ENCODE measurements around the gene SHISA6. TPM values are rescaled to one million over a fixed set of nuclear protein-coding genes. Genes with fewer than 3 reads are reported as not detected.

The SHISA6 gene
- total and polyA plus RNA-seq, 2 donors (not counting 1 experiment from before 2014, with no cell fraction given), result not detected

- H3K79me2 ChIP-seq (ENCODE audit: control insufficient read depth, insufficient read depth, low read length), result no peaks in the 10 kb centered on the region
- H3K4me3 ChIP-seq (replicated peaks in 1 of 4; ENCODE audit: control extremely low read depth in 1 of 4, insufficient read depth in 1 of 4, low read depth in 3 of 4, low read length in 4 of 4), result no peak overlapping the region
- no peak overlapping the region for H2AFZ ChIP-seq (ENCODE audit: low read length)
- DNase-seq (ENCODE audit: low read depth in 2 of 2), result no peak
- no peaks in the 10 kb centered on the region for H3K4me1 ChIP-seq (ENCODE audit: control insufficient read depth, extremely low read depth, insufficient read depth, low read length)
- H3K9me3 ChIP-seq (ENCODE audit: control insufficient read depth, insufficient read depth, low read depth, low read length), result no peaks in the 10 kb centered on the region
- no peaks in the 10 kb centered on the region for H4K20me1 ChIP-seq (ENCODE audit: control insufficient read depth, extremely low read depth, insufficient read depth, low read length)
- TF ChIP-seq CTCF (conservative IDR thresholded peaks at IDR 0.05 in 1 of 2, IDR thresholded peaks at IDR 0.05 in 1 of 2; ENCODE audit: low read depth in 1 of 2, low read length in 2 of 2) (no peak), EZH2 (IDR thresholded peaks at IDR 0.05; ENCODE audit: low read length, missing control alignments) (no peak)
- no peaks in the 10 kb centered on the region for H3K36me3 ChIP-seq (ENCODE audit: control insufficient read depth, insufficient read depth, low read length)
- no peak overlapping the region for H3K4me2 ChIP-seq (ENCODE audit: extremely low read depth, insufficient read depth, low read length)
- no peaks in the 10 kb centered on the region for H3K27me3 ChIP-seq (ENCODE audit: control insufficient read depth, insufficient read depth, low read length)
- H3K9ac ChIP-seq (ENCODE audit: insufficient read depth, low read length), result no peak overlapping the region
- no peak overlapping the region for H3K27ac ChIP-seq (ENCODE audit: insufficient read depth, low read length)
Measured at GRCh38 chr17:11285946-11286345, 44.9 kb downstream of the SHISA6 start.

DNA sequence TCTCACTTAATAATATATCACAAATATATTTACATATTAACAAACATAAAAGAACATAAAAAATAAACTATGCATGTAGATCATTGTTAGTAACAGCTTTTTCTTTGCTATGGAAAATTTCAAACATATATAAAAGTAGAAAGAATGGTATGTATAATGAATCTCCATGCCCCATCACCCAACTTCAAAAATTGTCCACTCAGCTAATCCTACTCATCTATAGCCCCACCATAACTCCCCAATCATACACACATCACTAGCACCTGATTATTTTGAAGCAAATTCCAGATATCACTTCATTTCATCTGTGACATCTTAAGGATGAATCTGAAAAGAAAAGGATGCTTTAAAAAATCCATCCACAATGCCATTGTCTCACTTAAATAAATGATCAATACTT is 46.8 kb downstream of the SHISA6 start:
- H4K20me1 ChIP-seq (ENCODE audit: control insufficient read depth, extremely low read depth, insufficient read depth, low read length), result no peaks in the 10 kb centered on the region
- no peak for DNase-seq (ENCODE audit: low read depth in 2 of 2)

GRCh38 chr17:11290814-11291213 is 49.8 kb downstream of the SHISA6 start:
- no peak overlapping the region for H2AFZ ChIP-seq (ENCODE audit: low read length)
- no peaks in the 10 kb centered on the region for H3K27me3 ChIP-seq (ENCODE audit: control insufficient read depth, insufficient read depth, low read length)
- H4K20me1 ChIP-seq (ENCODE audit: control insufficient read depth, extremely low read depth, insufficient read depth, low read length), result no peaks in the 10 kb centered on the region
- H3K36me3 ChIP-seq (ENCODE audit: control insufficient read depth, insufficient read depth, low read length), result no peaks in the 10 kb centered on the region
- no peak for DNase-seq (ENCODE audit: low read depth in 2 of 2)
- no peak overlapping the region for H3K4me3 ChIP-seq (replicated peaks in 1 of 4; ENCODE audit: control extremely low read depth in 1 of 4, insufficient read depth in 1 of 4, low read depth in 3 of 4, low read length in 4 of 4)
- no peak overlapping the region for H3K4me2 ChIP-seq (ENCODE audit: extremely low read depth, insufficient read depth, low read length)
- H3K79me2 ChIP-seq (ENCODE audit: control insufficient read depth, insufficient read depth, low read length), result no peaks in the 10 kb centered on the region
- no peaks in the 10 kb centered on the region for H3K9me3 ChIP-seq (ENCODE audit: control insufficient read depth, insufficient read depth, low read depth, low read length)
- H3K27ac ChIP-seq (ENCODE audit: insufficient read depth, low read length), result no peak overlapping the region
- no peak for TF ChIP-seq CTCF (conservative IDR thresholded peaks at IDR 0.05 in 1 of 2, IDR thresholded peaks at IDR 0.05 in 1 of 2; ENCODE audit: low read depth in 1 of 2, low read length in 2 of 2)
- no peak for TF ChIP-seq EZH2 (IDR thresholded peaks at IDR 0.05; ENCODE audit: low read length, missing control alignments)
- H3K4me1 ChIP-seq (ENCODE audit: control insufficient read depth, extremely low read depth, insufficient read depth, low read length), result no peaks in the 10 kb centered on the region
- no peak overlapping the region for H3K9ac ChIP-seq (ENCODE audit: insufficient read depth, low read length)

More for the DNA sequence above, 46.8 kb downstream of the SHISA6 start:
- no peak overlapping the region for H2AFZ ChIP-seq (ENCODE audit: low read length)
- H3K9ac ChIP-seq (ENCODE audit: insufficient read depth, low read length), result no peak overlapping the region
- no peak for TF ChIP-seq CTCF (conservative IDR thresholded peaks at IDR 0.05 in 1 of 2, IDR thresholded peaks at IDR 0.05 in 1 of 2; ENCODE audit: low read depth in 1 of 2, low read length in 2 of 2)
- TF ChIP-seq EZH2 (IDR thresholded peaks at IDR 0.05; ENCODE audit: low read length, missing control alignments), result no peak
- H3K9me3 ChIP-seq (ENCODE audit: control insufficient read depth, insufficient read depth, low read depth, low read length), result no peaks in the 10 kb centered on the region
- H3K4me1 ChIP-seq (ENCODE audit: control insufficient read depth, extremely low read depth, insufficient read depth, low read length), result no peaks in the 10 kb centered on the region
- H3K36me3 ChIP-seq (ENCODE audit: control insufficient read depth, insufficient read depth, low read length), result no peaks in the 10 kb centered on the region
- H3K27me3 ChIP-seq (ENCODE audit: control insufficient read depth, insufficient read depth, low read length), result no peaks in the 10 kb centered on the region
- no peak overlapping the region for H3K4me2 ChIP-seq (ENCODE audit: extremely low read depth, insufficient read depth, low read length)
- no peak overlapping the region for H3K4me3 ChIP-seq (replicated peaks in 1 of 4; ENCODE audit: control extremely low read depth in 1 of 4, insufficient read depth in 1 of 4, low read depth in 3 of 4, low read length in 4 of 4)
- no peaks in the 10 kb centered on the region for H3K79me2 ChIP-seq (ENCODE audit: control insufficient read depth, insufficient read depth, low read length)
- no peak overlapping the region for H3K27ac ChIP-seq (ENCODE audit: insufficient read depth, low read length)

All from fibroblast of lung (primary cell).